Airway epithelial cell (primary cell): ENCODE results near the gene HBM. TPM values are rescaled to one million over a fixed set of nuclear protein-coding genes. Genes with fewer than 3 reads are reported as not detected.

Experiments used
- total RNA-seq: library from RNA; depleted of rRNA; stranded (reverse); fragments of >200 nt; gene quantifications from 2 replicates; pipeline ENCODE4 v1.2.3, GENCODE V29; 2015

Gene HBM, protein sequence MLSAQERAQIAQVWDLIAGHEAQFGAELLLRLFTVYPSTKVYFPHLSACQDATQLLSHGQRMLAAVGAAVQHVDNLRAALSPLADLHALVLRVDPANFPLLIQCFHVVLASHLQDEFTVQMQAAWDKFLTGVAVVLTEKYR
- not detected in 2 replicates for total RNA-seq

DNA sequence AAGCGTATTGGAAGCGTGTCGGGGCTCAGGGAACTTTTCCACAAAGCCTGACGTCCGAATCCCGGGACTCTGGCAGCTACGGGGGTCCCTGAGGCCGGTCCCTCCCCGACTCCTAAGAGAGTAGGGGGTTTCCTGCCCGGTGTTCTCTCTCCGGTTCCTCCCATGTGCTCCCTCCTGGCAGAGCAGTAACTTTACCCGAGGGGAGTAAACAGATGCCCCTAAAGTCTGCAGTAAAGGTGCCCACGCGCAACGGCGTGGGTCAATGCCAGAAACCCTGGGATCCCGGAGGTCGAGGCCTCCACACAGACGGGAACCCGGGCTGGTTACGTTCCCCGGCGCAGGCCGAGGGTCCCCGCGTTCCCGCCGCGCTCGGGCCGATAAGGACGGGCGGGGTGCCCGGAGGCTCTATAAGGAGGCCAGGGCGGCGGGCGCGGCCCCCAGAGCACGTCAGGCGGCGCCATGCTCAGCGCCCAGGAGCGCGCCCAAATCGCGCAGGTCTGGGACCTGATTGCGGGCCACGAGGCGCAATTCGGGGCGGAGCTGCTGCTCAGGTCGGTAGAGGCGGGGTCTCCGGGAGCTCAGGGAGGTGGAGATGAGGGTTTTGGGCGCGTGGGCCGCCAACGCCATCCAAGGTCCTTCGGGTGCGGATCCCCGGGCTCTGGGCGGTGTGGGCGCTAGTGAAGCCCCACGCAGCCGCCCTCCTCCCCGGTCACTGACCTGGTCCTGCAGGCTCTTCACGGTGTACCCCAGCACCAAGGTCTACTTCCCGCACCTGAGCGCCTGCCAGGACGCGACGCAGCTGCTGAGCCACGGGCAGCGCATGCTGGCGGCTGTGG is at the start of gene HBM:
Gene HBM, plus strand, starts transcription at position 440 of the 836 bp plus-strand sequence. Its CDS starts 20 bp downstream, at position 460.

DNA sequence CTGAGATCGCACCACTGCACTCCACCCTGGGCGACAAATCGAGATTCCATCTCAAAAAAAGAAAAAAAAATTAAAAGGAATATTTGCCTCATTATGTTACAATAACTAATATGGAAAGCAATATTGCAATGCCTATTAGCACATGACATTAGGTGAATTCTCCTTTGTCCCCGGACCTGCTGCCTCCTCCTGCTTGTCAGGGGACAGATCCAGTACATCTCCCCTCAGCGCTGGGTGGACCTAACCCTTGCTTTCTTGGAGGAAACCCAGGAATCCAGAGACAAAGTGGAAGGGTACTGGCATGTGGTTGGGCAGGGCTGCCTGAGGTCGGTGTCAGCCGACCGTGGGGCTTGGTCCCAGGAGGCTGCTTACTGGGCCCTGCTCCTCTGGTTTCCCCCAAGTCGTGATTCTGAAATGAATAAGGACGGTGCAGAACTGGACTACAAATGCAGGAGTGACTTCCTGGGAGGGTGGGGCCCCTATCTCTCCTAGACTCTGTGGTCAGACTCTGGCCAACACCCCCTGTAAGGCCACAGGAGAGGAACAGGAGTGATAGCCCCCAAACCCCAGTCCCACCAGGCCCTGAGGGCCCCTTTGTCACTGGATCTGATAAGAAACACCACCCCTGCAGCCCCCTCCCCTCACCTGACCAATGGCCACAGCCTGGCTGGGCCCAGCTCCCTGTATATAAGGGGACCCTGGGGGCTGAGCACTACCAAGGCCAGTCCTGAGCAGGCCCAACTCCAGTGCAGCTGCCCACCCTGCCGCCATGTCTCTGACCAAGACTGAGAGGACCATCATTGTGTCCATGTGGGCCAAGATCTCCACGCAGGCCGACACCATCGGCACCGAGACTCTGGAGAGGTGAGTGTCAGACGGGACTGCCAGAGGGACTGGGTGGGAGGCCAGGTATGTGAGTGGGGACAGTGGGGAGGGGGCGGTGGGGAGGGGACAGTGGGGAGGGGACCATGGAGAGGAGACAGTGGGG is 13.3 kb upstream of the HBM start, which contains the start of gene HBZ:
Gene HBZ, plus strand, starts transcription at position 504 of the 988 bp plus-strand sequence. Its CDS starts 266 bp downstream, at position 770.

DNA sequence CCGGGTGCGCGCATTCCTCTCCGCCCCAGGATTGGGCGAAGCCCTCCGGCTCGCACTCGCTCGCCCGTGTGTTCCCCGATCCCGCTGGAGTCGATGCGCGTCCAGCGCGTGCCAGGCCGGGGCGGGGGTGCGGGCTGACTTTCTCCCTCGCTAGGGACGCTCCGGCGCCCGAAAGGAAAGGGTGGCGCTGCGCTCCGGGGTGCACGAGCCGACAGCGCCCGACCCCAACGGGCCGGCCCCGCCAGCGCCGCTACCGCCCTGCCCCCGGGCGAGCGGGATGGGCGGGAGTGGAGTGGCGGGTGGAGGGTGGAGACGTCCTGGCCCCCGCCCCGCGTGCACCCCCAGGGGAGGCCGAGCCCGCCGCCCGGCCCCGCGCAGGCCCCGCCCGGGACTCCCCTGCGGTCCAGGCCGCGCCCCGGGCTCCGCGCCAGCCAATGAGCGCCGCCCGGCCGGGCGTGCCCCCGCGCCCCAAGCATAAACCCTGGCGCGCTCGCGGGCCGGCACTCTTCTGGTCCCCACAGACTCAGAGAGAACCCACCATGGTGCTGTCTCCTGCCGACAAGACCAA is 6.7 kb downstream of the HBM start, which contains the start of gene HBA2:
Gene HBA2, plus strand, starts transcription at position 503 of the 568 bp plus-strand sequence. Its CDS starts 37 bp downstream, at position 540.

DNA sequence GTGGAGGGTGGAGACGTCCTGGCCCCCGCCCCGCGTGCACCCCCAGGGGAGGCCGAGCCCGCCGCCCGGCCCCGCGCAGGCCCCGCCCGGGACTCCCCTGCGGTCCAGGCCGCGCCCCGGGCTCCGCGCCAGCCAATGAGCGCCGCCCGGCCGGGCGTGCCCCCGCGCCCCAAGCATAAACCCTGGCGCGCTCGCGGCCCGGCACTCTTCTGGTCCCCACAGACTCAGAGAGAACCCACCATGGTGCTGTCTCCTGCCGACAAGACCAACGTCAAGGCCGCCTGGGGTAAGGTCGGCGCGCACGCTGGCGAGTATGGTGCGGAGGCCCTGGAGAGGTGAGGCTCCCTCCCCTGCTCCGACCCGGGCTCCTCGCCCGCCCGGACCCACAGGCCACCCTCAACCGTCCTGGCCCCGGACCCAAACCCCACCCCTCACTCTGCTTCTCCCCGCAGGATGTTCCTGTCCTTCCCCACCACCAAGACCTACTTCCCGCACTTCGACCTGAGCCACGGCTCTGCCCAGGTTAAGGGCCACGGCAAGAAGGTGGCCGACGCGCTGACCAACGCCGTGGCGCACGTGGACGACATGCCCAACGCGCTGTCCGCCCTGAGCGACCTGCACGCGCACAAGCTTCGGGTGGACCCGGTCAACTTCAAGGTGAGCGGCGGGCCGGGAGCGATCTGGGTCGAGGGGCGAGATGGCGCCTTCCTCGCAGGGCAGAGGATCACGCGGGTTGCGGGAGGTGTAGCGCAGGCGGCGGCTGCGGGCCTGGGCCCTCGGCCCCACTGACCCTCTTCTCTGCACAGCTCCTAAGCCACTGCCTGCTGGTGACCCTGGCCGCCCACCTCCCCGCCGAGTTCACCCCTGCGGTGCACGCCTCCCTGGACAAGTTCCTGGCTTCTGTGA is 11.0 kb downstream of the HBM start, which contains the start of gene HBA1:
Gene HBA1, plus strand, starts transcription at position 204 of the 906 bp plus-strand sequence. Its CDS starts 37 bp downstream, at position 241.

DNA sequence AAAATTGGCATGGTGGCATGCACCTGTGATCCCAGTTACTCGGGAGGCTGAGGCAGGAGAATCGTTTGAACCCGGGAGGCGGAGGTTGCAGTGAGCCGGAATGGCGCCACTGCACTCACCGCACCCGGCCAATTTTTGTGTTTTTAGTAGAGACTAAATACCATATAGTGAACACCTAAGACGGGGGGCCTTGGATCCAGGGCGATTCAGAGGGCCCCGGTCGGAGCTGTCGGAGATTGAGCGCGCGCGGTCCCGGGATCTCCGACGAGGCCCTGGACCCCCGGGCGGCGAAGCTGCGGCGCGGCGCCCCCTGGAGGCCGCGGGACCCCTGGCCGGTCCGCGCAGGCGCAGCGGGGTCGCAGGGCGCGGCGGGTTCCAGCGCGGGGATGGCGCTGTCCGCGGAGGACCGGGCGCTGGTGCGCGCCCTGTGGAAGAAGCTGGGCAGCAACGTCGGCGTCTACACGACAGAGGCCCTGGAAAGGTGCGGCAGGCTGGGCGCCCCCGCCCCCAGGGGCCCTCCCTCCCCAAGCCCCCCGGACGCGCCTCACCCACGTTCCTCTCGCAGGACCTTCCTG is 14.4 kb downstream of the HBM start, which contains the start of gene HBQ1:
Gene HBQ1, plus strand, starts transcription at position 359 of the 575 bp plus-strand sequence. Its CDS starts 28 bp downstream, at position 387.

Other genes with a start within 250 kb of the HBM start
- 9.4 and 11.3 TPM in 2 replicates for gene POLR3K, start 112.4 kb upstream of the HBM start, total RNA-seq
- 38.7 and 44.4 TPM in 2 replicates for gene SNRNP25, start 112.2 kb upstream of the HBM start, total RNA-seq
- gene RHBDF1, start 93.3 kb upstream of the HBM start, total RNA-seq: 26.2 and 31.6 TPM in 2 replicates
- gene MPG, start 87.8 kb upstream of the HBM start, total RNA-seq: 91.7 and 140 TPM in 2 replicates
- gene NPRL3, start 27.3 kb upstream of the HBM start, total RNA-seq: 13.9 and 20.5 TPM in 2 replicates
- gene HBZ, start 13.3 kb upstream of the HBM start, total RNA-seq: not detected in 2 replicates
- not detected in 2 replicates for gene HBA2, start 6.9 kb downstream of the HBM start, total RNA-seq
- 0.99 TPM in 1 of 2 replicates, not detected in the other for gene HBA1, start 10.7 kb downstream of the HBM start, total RNA-seq
- gene HBQ1, start 14.5 kb downstream of the HBM start, total RNA-seq: 3.7 and 7.9 TPM in 2 replicates
- gene LUC7L, start 63.5 kb downstream of the HBM start, total RNA-seq: 37.3 and 38.4 TPM in 2 replicates
- 62.7 and 69.4 TPM in 2 replicates for gene FAM234A, start 68.8 kb downstream of the HBM start, total RNA-seq
- gene RGS11, start 110.0 kb downstream of the HBM start, total RNA-seq: 0.56 and 0.70 TPM in 2 replicates
- gene ARHGDIG, start 114.6 kb downstream of the HBM start, total RNA-seq: 0.60 and 1.6 TPM in 2 replicates
- gene PDIA2, start 117.2 kb downstream of the HBM start, total RNA-seq: 0.37 TPM in 1 of 2 replicates, not detected in the other
- gene AXIN1, start 186.7 kb downstream of the HBM start, total RNA-seq: 33.3 and 34.9 TPM in 2 replicates
- 171 and 215 TPM in 2 replicates for gene MRPL28, start 204.6 kb downstream of the HBM start, total RNA-seq
- gene PGAP6, start 216.0 kb downstream of the HBM start, total RNA-seq: 48.3 and 56.3 TPM in 2 replicates
- 140 and 168 TPM in 2 replicates for gene NME4, start 231.2 kb downstream of the HBM start, total RNA-seq
- 14.5 and 17.5 TPM in 2 replicates for gene DECR2, start 235.9 kb downstream of the HBM start, total RNA-seq